ENCODE data around the gene GABRP. TPM values are rescaled to one million over a fixed set of nuclear protein-coding genes. Genes with fewer than 3 reads are reported as not detected.

The GABRP gene
- polyA plus RNA-seq, 2 of the 4 experiments (the other 2 are of a cell fraction) = not detected

DNA sequence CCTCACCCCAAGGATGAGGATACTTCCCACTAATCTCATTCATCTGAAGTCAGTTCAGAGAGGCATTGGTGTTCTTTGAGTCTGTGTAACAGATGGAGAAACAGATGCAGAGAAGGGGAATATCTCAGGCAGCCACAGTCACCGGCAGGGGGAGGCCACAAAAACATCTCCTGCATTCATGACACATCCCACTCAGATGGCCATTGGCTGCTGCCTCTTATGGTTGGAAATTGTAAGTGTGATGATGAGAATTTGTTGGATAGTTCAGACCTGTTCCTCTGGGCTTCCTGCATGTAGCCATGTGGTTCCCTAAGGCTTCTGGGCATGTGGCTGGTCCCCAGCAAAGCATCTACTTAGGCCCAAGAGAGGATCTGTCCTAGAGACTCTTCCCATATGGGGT lies 45.9 kb upstream of the GABRP start:
- ChIA-PET POLR2A (no interaction called here), CTCF (interaction anchor here (2.8 kb wide), 1 partner anchor 11 kb away, joined by 6 read pairs; no protein-coding TSS in a partner anchor)

DNA sequence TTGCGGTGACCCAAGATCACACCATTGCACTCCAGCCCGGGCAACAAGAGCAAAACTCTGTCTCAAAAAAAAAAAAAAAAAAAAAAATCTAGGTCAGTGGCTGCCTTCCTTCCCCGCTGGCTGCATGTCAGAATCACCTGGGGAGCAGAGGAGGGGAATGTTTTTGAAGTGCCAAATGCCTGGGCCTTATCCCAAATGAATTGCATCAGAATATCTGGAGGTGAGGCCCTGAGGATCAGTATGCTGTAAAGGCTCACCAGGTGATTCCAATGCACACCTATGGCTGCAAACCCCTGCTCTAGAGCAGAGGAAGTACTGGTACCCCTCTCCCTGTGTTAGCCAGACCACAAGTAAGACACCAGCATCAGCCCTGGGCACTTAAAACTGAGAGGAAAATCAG lies 44.7 kb upstream of the GABRP start:
- ChIA-PET CTCF (no interaction called here), POLR2A (interaction anchor here (0.7 kb wide), 1 partner anchor 30 kb away, joined by 5 read pairs; no protein-coding TSS in a partner anchor)
- H3K9me3 ChIP-seq = peaks cover 13% of the 10 kb centered on the region; the same call in 1 of the 3 replicates
- H3K4me2 ChIP-seq = no peak overlapping the region
- H3K27ac ChIP-seq = no peak overlapping the region
- H3K4me1 ChIP-seq = peaks cover under 1% of the 10 kb centered on the region; the same call in 2 of the 3 replicates
- FAIRE-seq (no peak), ATAC-seq (no peak), DNase-seq (ENCODE audit: low read depth in 1 of 2, low spot score in 1 of 2) (no peak)
- TF ChIP-seq MAFK (IDR thresholded peaks at IDR 0.05; ENCODE audit: partially characterized antibody) = no peak
- no peak for TF ChIP-seq MYC (IDR thresholded peaks at IDR 0.05; ENCODE audit: borderline replicate concordance, low read length)
- TF ChIP-seq KDM1A (IDR thresholded peaks at IDR 0.05; ENCODE audit: low read depth) = no peak
- no peak for TF ChIP-seq NR3C1 (IDR thresholded peaks at IDR 0.05)
- TF ChIP-seq, protein P1, sequence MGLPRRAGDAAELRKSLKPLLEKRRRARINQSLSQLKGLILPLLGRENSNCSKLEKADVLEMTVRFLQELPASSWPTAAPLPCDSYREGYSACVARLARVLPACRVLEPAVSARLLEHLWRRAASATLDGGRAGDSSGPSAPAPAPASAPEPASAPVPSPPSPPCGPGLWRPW (IDR thresholded peaks at IDR 0.05) = no peak
- no peak for TF ChIP-seq JUNB (IDR thresholded peaks at IDR 0.05)
- TF ChIP-seq BHLHE40 (IDR thresholded peaks at IDR 0.05; ENCODE audit: low read depth, low read length) = no peak
- no peak for TF ChIP-seq GATA3 (IDR thresholded peaks at IDR 0.05; ENCODE audit: borderline replicate concordance)
- H3K4me3 ChIP-seq = no peak overlapping the region
- 39% methylated on average over 3 of the region's 3 CpGs for WGBS (ENCODE audit: missing lambda C conversion rate)

More for the DNA sequence above, 45.9 kb upstream of the GABRP start:
- no peak overlapping the region for H3K4me2 ChIP-seq
- H3K27ac ChIP-seq = no peak overlapping the region
- TF ChIP-seq, protein P2, sequence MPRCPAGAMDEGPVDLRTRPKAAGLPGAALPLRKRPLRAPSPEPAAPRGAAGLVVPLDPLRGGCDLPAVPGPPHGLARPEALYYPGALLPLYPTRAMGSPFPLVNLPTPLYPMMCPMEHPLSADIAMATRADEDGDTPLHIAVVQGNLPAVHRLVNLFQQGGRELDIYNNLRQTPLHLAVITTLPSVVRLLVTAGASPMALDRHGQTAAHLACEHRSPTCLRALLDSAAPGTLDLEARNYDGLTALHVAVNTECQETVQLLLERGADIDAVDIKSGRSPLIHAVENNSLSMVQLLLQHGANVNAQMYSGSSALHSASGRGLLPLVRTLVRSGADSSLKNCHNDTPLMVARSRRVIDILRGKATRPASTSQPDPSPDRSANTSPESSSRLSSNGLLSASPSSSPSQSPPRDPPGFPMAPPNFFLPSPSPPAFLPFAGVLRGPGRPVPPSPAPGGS (IDR thresholded peaks at IDR 0.05) = no peak
- TF ChIP-seq KDM1A (IDR thresholded peaks at IDR 0.05; ENCODE audit: low read depth) (no peak), TP53 (CRISPR knock-in tag; IDR thresholded peaks at IDR 0.05) (no peak), MYC (IDR thresholded peaks at IDR 0.05; ENCODE audit: borderline replicate concordance, low read length) (no peak), TFCP2L1 (CRISPR knock-in tag; IDR thresholded peaks at IDR 0.05) (no peak), JUN (IDR thresholded peaks at IDR 0.05) (no peak), EHMT2 (IDR thresholded peaks at IDR 0.05; ENCODE audit: low read depth) (no peak), RARB (CRISPR knock-in tag; IDR thresholded peaks at IDR 0.05) (no peak)
- WGBS (ENCODE audit: missing lambda C conversion rate) = 71% methylated on average over 1 of the region's 1 CpG
- DNase-seq (ENCODE audit: low read depth in 1 of 2, low spot score in 1 of 2) = no peak
- peaks cover 13% of the 10 kb centered on the region; the same call in 1 of the 3 replicates for H3K9me3 ChIP-seq
- no peak for FAIRE-seq
- H3K4me3 ChIP-seq = no peak overlapping the region
- H3K4me1 ChIP-seq = no peaks in the 10 kb centered on the region
- no peak for ATAC-seq

DNA sequence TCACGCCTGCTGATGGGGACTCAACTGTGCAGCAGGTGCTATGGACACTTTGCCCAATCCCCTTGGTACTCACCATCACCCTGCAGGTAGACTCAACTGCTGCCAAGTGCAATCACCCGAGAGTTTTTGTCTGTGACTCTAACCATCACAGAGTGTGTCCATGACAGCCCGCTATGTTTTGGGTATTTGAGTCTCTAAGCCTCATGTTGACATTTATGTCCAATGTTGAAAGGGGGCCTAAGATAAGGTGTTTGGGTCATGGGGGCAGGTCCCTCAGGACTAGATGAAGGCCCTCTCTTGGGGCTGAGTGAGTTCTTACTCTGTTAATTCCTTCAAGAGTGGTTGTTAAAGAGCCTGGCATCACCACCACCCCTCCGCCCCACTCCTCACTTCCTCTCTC lies 44.1 kb upstream of the GABRP start:
- CTCF ChIA-PET = no interaction called here
- Histone ChIP-seq H3K27ac (no peak overlapping the region), H3K4me1 (peaks cover 6% of the 10 kb centered on the region), H3K4me2 (no peak overlapping the region), H3K9me3 (peaks cover 13% of the 10 kb centered on the region; the same call in 1 of the 3 replicates), H3K4me3 (no peak overlapping the region)
- WGBS (ENCODE audit: missing lambda C conversion rate) = 45% methylated on average over 4 of the region's 4 CpGs
- ATAC-seq = no peak
- POLR2A ChIA-PET = no interaction called here
- no peak for DNase-seq (ENCODE audit: low read depth in 1 of 2, low spot score in 1 of 2)
- FAIRE-seq = no peak
- no peak for TF ChIP-seq CHD4 (IDR thresholded peaks at IDR 0.05; ENCODE audit: borderline replicate concordance)
- TF ChIP-seq SREBF2 (IDR thresholded peaks at IDR 0.05) = no peak
- no peak for TF ChIP-seq NFE2L2 (conservative IDR thresholded peaks at IDR 0.05; ENCODE audit: low read length)
- TF ChIP-seq TP53 (CRISPR knock-in tag; IDR thresholded peaks at IDR 0.05) = no peak
- TF ChIP-seq NR3C1 (IDR thresholded peaks at IDR 0.05) = no peak
- no peak for TF ChIP-seq CBX2 (IDR thresholded peaks at IDR 0.05; ENCODE audit: borderline replicate concordance, low read depth)
- no peak for TF ChIP-seq BHLHE40 (IDR thresholded peaks at IDR 0.05; ENCODE audit: low read depth, low read length)
- no peak for TF ChIP-seq JUN (IDR thresholded peaks at IDR 0.05)
- TF ChIP-seq GATA3 (IDR thresholded peaks at IDR 0.05; ENCODE audit: borderline replicate concordance) = no peak
- TF ChIP-seq, protein P3, sequence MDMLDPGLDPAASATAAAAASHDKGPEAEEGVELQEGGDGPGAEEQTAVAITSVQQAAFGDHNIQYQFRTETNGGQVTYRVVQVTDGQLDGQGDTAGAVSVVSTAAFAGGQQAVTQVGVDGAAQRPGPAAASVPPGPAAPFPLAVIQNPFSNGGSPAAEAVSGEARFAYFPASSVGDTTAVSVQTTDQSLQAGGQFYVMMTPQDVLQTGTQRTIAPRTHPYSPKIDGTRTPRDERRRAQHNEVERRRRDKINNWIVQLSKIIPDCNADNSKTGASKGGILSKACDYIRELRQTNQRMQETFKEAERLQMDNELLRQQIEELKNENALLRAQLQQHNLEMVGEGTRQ (IDR thresholded peaks at IDR 0.05) = no peak
- TF ChIP-seq ZNF302 (CRISPR knock-in tag; IDR thresholded peaks at IDR 0.05) = no peak
